ENCODE results near the gene MYO18A.

MYO18A gene

GRCh38 chr17:29127840-29128239 is 52.4 kb downstream of the MYO18A start:
- TF ChIP-seq CTCF (IDR thresholded peaks at IDR 0.05; ENCODE audit: low read depth, low read length): no peak
- H3K4me3 ChIP-seq (ENCODE audit: low read depth, low read length): no peak overlapping the region

- no peak overlapping the region for H3K4me3 ChIP-seq (ENCODE audit: low read depth, low read length)
- no peak for TF ChIP-seq CTCF (IDR thresholded peaks at IDR 0.05; ENCODE audit: low read depth, low read length)
Measured at GRCh38 chr17:29126268-29126930, 53.8 kb downstream of the MYO18A start.

- TF ChIP-seq CTCF (IDR thresholded peaks at IDR 0.05; ENCODE audit: low read depth, low read length): no peak
- no peak overlapping the region for H3K4me3 ChIP-seq (ENCODE audit: low read depth, low read length)
Measured at GRCh38 chr17:29125651-29126050, 54.5 kb downstream of the MYO18A start.

GRCh38 chr17:29124925-29125273 is 55.3 kb downstream of the MYO18A start:
- H3K4me3 ChIP-seq (ENCODE audit: low read depth, low read length): no peak overlapping the region
- no peak for TF ChIP-seq CTCF (IDR thresholded peaks at IDR 0.05; ENCODE audit: low read depth, low read length)

GRCh38 chr17:29124135-29124924 is 55.9 kb downstream of the MYO18A start:
- H3K4me3 ChIP-seq (ENCODE audit: low read depth, low read length): no peak overlapping the region
- TF ChIP-seq CTCF (IDR thresholded peaks at IDR 0.05; ENCODE audit: low read depth, low read length): peak; percentile 64

- H3K4me3 ChIP-seq (ENCODE audit: low read depth, low read length): no peak overlapping the region
- no peak for TF ChIP-seq CTCF (IDR thresholded peaks at IDR 0.05; ENCODE audit: low read depth, low read length)
Measured at GRCh38 chr17:29123111-29123510, 57.1 kb downstream of the MYO18A start.

GRCh38 chr17:29121442-29121841 is 58.8 kb downstream of the MYO18A start:
- TF ChIP-seq CTCF (IDR thresholded peaks at IDR 0.05; ENCODE audit: low read depth, low read length): no peak
- no peak overlapping the region for H3K4me3 ChIP-seq (ENCODE audit: low read depth, low read length)
